T-helper 2 cell treated with Interferon-gamma antibody and Interleukin-4, amounts not matched to agents 5 μg/mL and 100 μg/mL, for 36 hours (primary cell): ENCODE measurements around the gene PTK6.
"Not testable (repeated sequence)": the region's sequence is repeated elsewhere in the genome, so short reads cannot be mapped to it uniquely, and the experiment has no call there.

Experiments used
- DNase-seq: peaks from one replicate; pipeline ENCODE4 v3.0.0; 2021; ENCODE audit warnings: low spot score
- H3K27ac Mint-ChIP-seq: one replicate; pipeline ENCODE4 v1.8.0; 2021; ENCODE audit warnings: mild to moderate bottlenecking, mixed read lengths
- H3K27me3 Mint-ChIP-seq: one replicate; pipeline ENCODE4 v1.8.0; 2021; ENCODE audit warnings: low read depth, mixed read lengths
- H3K36me3 Mint-ChIP-seq: one replicate; pipeline ENCODE4 v1.8.0; 2021; ENCODE audit warnings: low read depth, mixed read lengths
- H3K4me1 Mint-ChIP-seq: one replicate; pipeline ENCODE4 v1.8.0; 2021; ENCODE audit warnings: low read depth, mixed read lengths
- H3K4me3 Mint-ChIP-seq: one replicate; pipeline ENCODE4 v1.8.0; 2022; ENCODE audit warnings: mild to moderate bottlenecking, moderate library complexity, mixed read lengths
- H3K9me3 Mint-ChIP-seq: one replicate; pipeline ENCODE4 v1.8.0; 2021; ENCODE audit warnings: mixed read lengths

Gene PTK6

GRCh38 chr20:63565021-63565698 is 28.0 kb upstream of the PTK6 start:
- DNase-seq = no peak
- Mint-ChIP-seq H3K27ac (no peak overlapping the region), H3K27me3 (peaks cover 4% of the 10 kb centered on the region), H3K4me1 (peaks cover 10% of the 10 kb centered on the region), H3K9me3 (no peaks in the 10 kb centered on the region), H3K36me3 (peaks cover 12% of the 10 kb centered on the region), H3K4me3 (no peak overlapping the region)

- DNase-seq = no peak
- Mint-ChIP-seq H3K36me3 (peaks cover 11% of the 10 kb centered on the region), H3K4me3 (no peak overlapping the region), H3K27me3 (peaks cover 2% of the 10 kb centered on the region), H3K27ac (no peak overlapping the region), H3K9me3 (no peaks in the 10 kb centered on the region), H3K4me1 (peaks cover 10% of the 10 kb centered on the region)
These were observed 27.0 kb upstream of the PTK6 start for GRCh38 chr20:63564036-63564810.

GRCh38 chr20:63563225-63563935 is 26.2 kb upstream of the PTK6 start:
- H3K4me3 Mint-ChIP-seq = no peak overlapping the region
- no peak for DNase-seq
- H3K9me3 Mint-ChIP-seq = no peaks in the 10 kb centered on the region
- H3K4me1 Mint-ChIP-seq = peaks cover 10% of the 10 kb centered on the region
- peaks cover 12% of the 10 kb centered on the region for H3K36me3 Mint-ChIP-seq
- no peaks in the 10 kb centered on the region for H3K27me3 Mint-ChIP-seq
- H3K27ac Mint-ChIP-seq = no peak overlapping the region

- Mint-ChIP-seq H3K27ac (no peak overlapping the region), H3K27me3 (no peaks in the 10 kb centered on the region), H3K4me1 (peaks cover 3% of the 10 kb centered on the region), H3K9me3 (no peaks in the 10 kb centered on the region), H3K4me3 (no peak overlapping the region), H3K36me3 (peaks cover 8% of the 10 kb centered on the region)
- DNase-seq = no peak
These were observed 25.5 kb upstream of the PTK6 start for GRCh38 chr20:63562461-63563224.

- no peak for DNase-seq
- H3K27me3 Mint-ChIP-seq = no peaks in the 10 kb centered on the region
- H3K4me3 Mint-ChIP-seq = no peak overlapping the region
- no peaks in the 10 kb centered on the region for H3K9me3 Mint-ChIP-seq
- H3K36me3 Mint-ChIP-seq = peaks cover 8% of the 10 kb centered on the region
- H3K27ac Mint-ChIP-seq = no peak overlapping the region
- no peaks in the 10 kb centered on the region for H3K4me1 Mint-ChIP-seq
These were observed 24.6 kb upstream of the PTK6 start for GRCh38 chr20:63561624-63562396.

GRCh38 chr20:63560856-63561609 is 23.9 kb upstream of the PTK6 start:
- Mint-ChIP-seq H3K4me3 (no peak overlapping the region), H3K27me3 (no peaks in the 10 kb centered on the region), H3K27ac (no peak overlapping the region), H3K4me1 (no peaks in the 10 kb centered on the region), H3K9me3 (no peaks in the 10 kb centered on the region), H3K36me3 (peaks cover 8% of the 10 kb centered on the region)
- no peak for DNase-seq

GRCh38 chr20:63560333-63560805 is 23.2 kb upstream of the PTK6 start:
- H3K9me3 Mint-ChIP-seq = no peaks in the 10 kb centered on the region
- no peak for DNase-seq
- no peak overlapping the region for H3K27ac Mint-ChIP-seq
- H3K27me3 Mint-ChIP-seq = no peaks in the 10 kb centered on the region
- H3K4me1 Mint-ChIP-seq = no peaks in the 10 kb centered on the region
- no peak overlapping the region for H3K4me3 Mint-ChIP-seq
- H3K36me3 Mint-ChIP-seq = peaks cover 7% of the 10 kb centered on the region

- H3K4me1 Mint-ChIP-seq, H3K27ac Mint-ChIP-seq, H3K27me3 Mint-ChIP-seq, DNase-seq, H3K36me3 Mint-ChIP-seq, H3K9me3 Mint-ChIP-seq, H3K4me3 Mint-ChIP-seq: not testable (repeated sequence)
These were observed 22.5 kb upstream of the PTK6 start for GRCh38 chr20:63559485-63560332.

GRCh38 chr20:63558804-63559484 is 21.8 kb upstream of the PTK6 start:
- no peak overlapping the region for H3K4me3 Mint-ChIP-seq
- no peaks in the 10 kb centered on the region for H3K27me3 Mint-ChIP-seq
- DNase-seq = no peak
- H3K9me3 Mint-ChIP-seq = no peaks in the 10 kb centered on the region
- H3K4me1 Mint-ChIP-seq = no peaks in the 10 kb centered on the region
- no peak overlapping the region for H3K27ac Mint-ChIP-seq
- peaks cover 7% of the 10 kb centered on the region for H3K36me3 Mint-ChIP-seq

GRCh38 chr20:63557481-63557891 is 20.3 kb upstream of the PTK6 start:
- Mint-ChIP-seq H3K27ac (no peak overlapping the region), H3K36me3 (peaks cover 7% of the 10 kb centered on the region), H3K27me3 (peaks cover 7% of the 10 kb centered on the region), H3K4me1 (peaks cover 7% of the 10 kb centered on the region), H3K4me3 (no peak overlapping the region), H3K9me3 (no peaks in the 10 kb centered on the region)
- no peak for DNase-seq

- H3K27ac Mint-ChIP-seq = no peak overlapping the region
- peaks cover 8% of the 10 kb centered on the region for H3K27me3 Mint-ChIP-seq
- H3K4me1 Mint-ChIP-seq = peaks cover 12% of the 10 kb centered on the region
- H3K9me3 Mint-ChIP-seq = no peaks in the 10 kb centered on the region
- H3K4me3 Mint-ChIP-seq = no peak overlapping the region
- peaks cover 7% of the 10 kb centered on the region for H3K36me3 Mint-ChIP-seq
- DNase-seq = no peak
These were observed 19.8 kb upstream of the PTK6 start for GRCh38 chr20:63556873-63557478.
